HG02571 (cell line): ENCODE data around the gene PRKAG2.
"Not testable (repeated sequence)": the region's sequence is repeated elsewhere in the genome, so short reads cannot be mapped to it uniquely, and the experiment has no call there.

Experiments
- ATAC-seq: cut with Tn5 transposase; IDR thresholded peaks from one replicate; pipeline ENCODE4 v1.9.1; 2021; ENCODE audit warnings: mild to moderate bottlenecking, moderate library complexity; ENCODE audit not compliant: unreplicated experiment

The PRKAG2 gene

GRCh38 chr7:151852486-151853396 lies 24.2 kb downstream of the PRKAG2 start:
- ATAC-seq: no peak

- no peak for ATAC-seq
Measured at GRCh38 chr7:151851782-151852181, 25.1 kb downstream of the PRKAG2 start.

GRCh38 chr7:151851145-151851751 lies 25.7 kb downstream of the PRKAG2 start:
- ATAC-seq: no peak

GRCh38 chr7:151850491-151851124 lies 26.3 kb downstream of the PRKAG2 start:
- ATAC-seq: no peak

GRCh38 chr7:151849879-151850260 lies 27.0 kb downstream of the PRKAG2 start:
- no peak for ATAC-seq

- ATAC-seq: no peak
Measured at GRCh38 chr7:151849008-151849878, 27.7 kb downstream of the PRKAG2 start.

GRCh38 chr7:151847681-151848081 lies 29.2 kb downstream of the PRKAG2 start:
- no peak for ATAC-seq

GRCh38 chr7:151847136-151847535 lies 29.8 kb downstream of the PRKAG2 start:
- ATAC-seq: no peak

DNA sequence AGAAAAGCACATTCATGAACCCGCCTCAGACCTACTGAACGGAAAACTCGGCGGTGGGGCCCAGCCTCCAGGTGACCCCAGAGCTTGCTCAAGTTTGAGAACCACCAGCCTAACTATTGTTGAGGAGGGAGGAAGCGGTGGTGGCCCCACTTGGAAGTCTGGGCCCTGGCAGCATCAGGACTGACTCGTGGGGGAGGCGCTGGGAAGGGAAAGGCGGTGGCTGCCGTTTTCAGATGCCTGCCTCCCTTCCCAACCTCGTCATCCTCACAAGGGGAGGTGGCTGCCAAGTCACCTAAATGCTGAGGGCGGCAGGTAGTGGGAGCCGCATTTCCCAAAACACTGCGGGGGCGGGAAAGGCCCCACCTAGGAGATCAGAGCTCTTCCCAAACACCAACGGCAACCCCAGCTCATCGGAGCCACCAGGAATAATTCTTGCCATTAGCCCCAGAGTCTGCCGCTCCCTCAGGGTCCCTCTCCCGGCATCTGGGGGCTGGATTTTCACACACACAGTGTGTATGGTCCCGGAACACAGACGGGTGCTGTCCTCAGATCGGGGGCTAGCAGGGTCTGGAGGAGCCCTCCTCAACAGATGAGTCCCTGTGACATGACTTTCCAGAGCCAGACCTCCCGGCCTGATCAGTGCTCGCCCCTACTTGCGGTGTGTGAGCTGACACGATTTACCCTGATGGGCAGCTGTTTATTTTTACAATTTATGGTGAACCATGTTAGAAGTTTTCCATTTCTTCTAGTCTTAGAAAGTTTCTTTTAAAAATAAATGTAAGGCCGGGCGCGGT lies 31.3 kb downstream of the PRKAG2 start:
- ATAC-seq: no peak

- no peak for ATAC-seq
Measured at GRCh38 chr7:151844825-151845200, 32.1 kb downstream of the PRKAG2 start.

DNA sequence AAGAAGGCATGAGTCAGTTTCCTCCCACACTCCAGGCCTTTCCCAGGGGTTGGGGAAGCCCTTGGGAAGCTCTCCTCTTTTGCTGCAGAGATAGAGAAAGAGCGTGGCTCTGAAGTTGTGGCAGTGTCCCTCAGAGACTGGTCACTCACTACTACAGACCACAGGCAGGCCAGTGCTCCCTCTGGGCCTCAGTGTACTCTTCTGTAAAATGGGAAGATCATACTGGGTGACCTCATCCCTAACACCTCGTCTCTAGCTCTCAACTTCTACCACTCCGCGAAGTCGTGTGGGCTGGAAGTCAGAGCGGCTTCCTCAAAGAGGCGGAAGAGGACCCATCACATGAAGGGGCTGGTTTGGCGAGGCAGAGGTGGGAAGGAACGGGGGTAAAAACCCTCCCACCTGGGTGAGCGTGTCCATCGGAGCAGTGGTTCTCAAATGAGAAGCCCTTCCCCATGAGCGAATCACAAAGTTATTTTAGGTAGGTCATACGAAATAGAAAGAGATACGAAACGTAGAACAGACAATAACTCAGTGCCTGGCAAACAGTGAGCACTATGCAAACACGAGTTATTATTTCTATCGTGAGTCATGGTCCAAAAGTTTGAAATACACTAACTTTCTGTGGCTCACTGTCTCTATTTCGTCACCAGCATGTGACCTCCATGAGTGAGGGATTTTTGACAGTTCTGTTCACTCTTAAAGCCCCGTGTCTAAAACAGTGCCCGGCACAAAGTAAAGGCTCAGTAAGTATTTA lies 32.7 kb downstream of the PRKAG2 start:
- ATAC-seq: no peak

DNA sequence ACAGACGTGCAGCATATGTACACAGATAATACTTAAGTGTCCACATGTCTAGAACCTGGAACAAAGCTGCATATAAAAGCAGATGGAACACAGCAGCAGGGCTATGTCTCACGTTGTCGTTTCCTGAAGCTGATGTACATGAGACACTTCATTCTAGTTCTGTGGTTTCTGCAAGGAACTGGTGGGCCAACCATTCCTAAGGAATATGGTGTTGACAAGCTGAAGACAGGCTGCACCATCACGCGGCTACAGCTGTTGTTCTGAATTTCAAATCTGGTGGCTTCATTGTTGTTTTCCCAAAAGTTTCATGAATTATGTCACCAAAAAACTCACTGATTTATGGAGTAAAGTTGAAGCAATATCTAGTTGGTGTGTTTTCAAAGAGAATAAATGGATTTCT lies 33.7 kb downstream of the PRKAG2 start:
- ATAC-seq: no peak

GRCh38 chr7:151841395-151842051 lies 35.4 kb downstream of the PRKAG2 start:
- ATAC-seq: not testable (repeated sequence)

DNA sequence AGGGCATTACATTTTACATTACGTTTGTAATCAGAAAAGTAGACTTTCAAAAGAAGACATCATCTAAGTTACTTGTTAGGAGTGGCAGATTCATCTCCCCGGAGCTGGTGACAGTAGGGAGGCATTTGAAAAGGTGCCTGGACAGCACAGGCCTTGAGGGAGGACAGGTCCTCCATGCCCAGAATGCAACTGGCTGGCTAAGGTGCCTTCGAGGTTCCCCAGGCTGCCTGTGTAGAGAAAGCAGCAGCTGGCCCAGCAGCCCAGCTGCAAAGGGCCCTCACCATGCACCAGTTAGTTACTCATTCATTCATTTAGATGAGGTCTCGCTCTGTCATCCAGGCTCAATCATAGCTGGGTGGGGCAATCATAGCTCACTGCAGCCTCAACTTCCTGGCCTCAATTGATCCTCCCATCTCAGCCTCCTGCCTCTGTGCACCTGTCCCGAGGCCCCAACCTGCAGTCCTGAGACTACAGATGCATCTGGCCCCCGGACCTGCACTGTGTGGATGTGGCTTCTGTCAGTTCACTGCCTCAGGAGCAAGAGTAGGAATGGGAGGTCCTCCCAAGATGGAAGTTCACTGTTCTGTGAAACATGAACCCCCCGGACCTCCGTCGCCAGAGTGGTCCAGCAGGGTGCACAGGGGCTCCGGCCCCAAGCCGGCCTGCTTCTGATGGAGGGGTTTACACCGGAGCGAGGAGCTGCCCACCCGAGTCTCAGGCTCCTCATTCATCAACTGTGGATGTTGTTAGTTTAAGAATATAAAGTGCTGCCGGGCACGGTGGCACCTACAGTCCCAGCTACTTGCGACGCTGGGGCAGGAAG lies 36.6 kb downstream of the PRKAG2 start:
- ATAC-seq: no peak

DNA sequence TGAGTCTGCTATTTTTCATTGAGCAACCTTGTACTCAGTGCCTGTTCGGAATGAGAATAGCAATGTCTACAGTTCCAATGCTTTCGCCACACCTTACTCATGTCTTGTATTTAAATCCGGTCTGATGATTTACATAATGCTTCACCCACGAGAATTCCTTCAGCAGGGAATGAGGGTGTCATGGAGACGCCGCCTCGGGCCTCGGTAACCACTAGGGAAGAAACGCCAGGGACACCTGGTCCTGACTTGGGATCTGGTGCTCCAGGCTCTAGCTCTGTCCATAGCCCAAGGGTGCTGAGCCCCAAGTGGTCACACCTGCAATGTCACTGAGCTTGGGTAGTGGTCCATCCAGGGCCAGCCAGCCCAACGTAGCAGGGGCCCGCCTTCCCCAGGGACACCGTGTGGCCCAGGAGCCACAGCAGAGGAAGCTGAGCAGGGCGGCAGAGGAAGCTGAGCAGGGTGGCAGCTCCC lies 37.4 kb downstream of the PRKAG2 start:
- no peak for ATAC-seq

- ATAC-seq: no peak
Measured at GRCh38 chr7:151838861-151839381, 38.0 kb downstream of the PRKAG2 start.

DNA sequence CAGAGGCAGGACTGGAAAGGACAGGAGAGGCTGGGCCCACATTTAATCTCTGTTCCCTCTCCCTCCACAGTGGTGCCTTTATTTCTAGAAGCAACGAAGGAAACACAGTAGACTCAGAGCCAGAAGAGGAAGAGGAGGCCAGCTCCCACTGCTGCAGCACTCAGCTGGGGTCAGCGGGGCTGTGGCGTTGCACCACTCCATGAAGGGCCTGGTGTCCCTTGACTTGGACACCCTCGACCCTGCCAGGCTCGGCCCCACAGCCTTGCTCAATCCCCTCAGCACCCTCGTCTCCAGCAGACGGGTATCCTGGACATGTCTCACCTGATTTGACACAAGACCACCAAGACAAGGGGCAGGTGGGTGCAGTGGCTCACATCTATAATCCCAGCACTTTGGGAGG lies 38.8 kb downstream of the PRKAG2 start:
- ATAC-seq: no peak
